HG02678 (cell line): ENCODE data around the gene MCRS1.
"Not testable (repeated sequence)": the region's sequence is repeated elsewhere in the genome, so short reads cannot be mapped to it uniquely, and the experiment has no call there.

Experiments
- ATAC-seq: cut with Tn5 transposase; IDR thresholded peaks from one replicate; pipeline ENCODE4 v1.9.1; 2021; ENCODE audit warnings: mild to moderate bottlenecking, moderate library complexity; ENCODE audit not compliant: unreplicated experiment

Gene MCRS1

GRCh38 chr12:49567611-49568441 is at the start of gene MCRS1:
MCRS1 (minus strand) TSS chr12:49568142; CDS start chr12:49566731, 1,411 bp downstream.
- peak; percentile 88 for ATAC-seq

GRCh38 chr12:49616533-49617219 is 48.7 kb upstream of the MCRS1 start:
- no peak for ATAC-seq

- ATAC-seq = no peak
Observed at GRCh38 chr12:49615725-49616124, 47.8 kb upstream of the MCRS1 start.

GRCh38 chr12:49612210-49612609 is 44.3 kb upstream of the MCRS1 start:
- no peak for ATAC-seq

GRCh38 chr12:49610785-49611184 is 42.8 kb upstream of the MCRS1 start:
- ATAC-seq = not testable (repeated sequence)

GRCh38 chr12:49609875-49610154 is 41.9 kb upstream of the MCRS1 start:
- ATAC-seq = no peak

GRCh38 chr12:49609059-49609874 is 41.3 kb upstream of the MCRS1 start:
- no peak for ATAC-seq

- not testable (repeated sequence) for ATAC-seq
Observed at GRCh38 chr12:49605539-49605938, 37.6 kb upstream of the MCRS1 start, which contains the start of gene FAM186B. FAM186B (minus strand) TSS chr12:49605639; CDS start chr12:49605477, 162 bp downstream.

- ATAC-seq = no peak
Observed at GRCh38 chr12:49604856-49605255, 36.9 kb upstream of the MCRS1 start.

GRCh38 chr12:49603721-49604120 is 35.8 kb upstream of the MCRS1 start:
- ATAC-seq = no peak

- ATAC-seq = no peak
Observed at GRCh38 chr12:49599961-49600360, 32.0 kb upstream of the MCRS1 start.

GRCh38 chr12:49598527-49598926 is 30.6 kb upstream of the MCRS1 start:
- no peak for ATAC-seq

GRCh38 chr12:49588721-49589516 is 21.0 kb upstream of the MCRS1 start:
- no peak for ATAC-seq

- no peak for ATAC-seq
Observed at GRCh38 chr12:49588281-49588680, 20.3 kb upstream of the MCRS1 start.

- ATAC-seq = no peak
Observed at GRCh38 chr12:49587174-49587908, 19.4 kb upstream of the MCRS1 start.

GRCh38 chr12:49585477-49586459 is 17.8 kb upstream of the MCRS1 start:
- ATAC-seq = no peak

- no peak for ATAC-seq
Observed at GRCh38 chr12:49584591-49584990, 16.6 kb upstream of the MCRS1 start.

- no peak for ATAC-seq
Observed at GRCh38 chr12:49583366-49584094, 15.6 kb upstream of the MCRS1 start.
